NCI-H1105 treated with DMSO at 0.1 percent for 48 hours (cell line): ENCODE data around the gene NOL4L.
A peak's percentile ranks its signal among the peaks of the same experiment; 100 is the strongest.

Source experiments
- DNase-seq: peaks from one replicate; lab custom pipeline; 2025; lab: John Stamatoyannopoulos, UW

The NOL4L gene

GRCh38 chr20:32576560-32576959 lies 8.6 kb downstream of the NOL4L start:
- no peak for DNase-seq

- no peak for DNase-seq
These were observed 9.3 kb downstream of the NOL4L start for GRCh38 chr20:32575805-32576204.

- no peak for DNase-seq
These were observed 9.9 kb downstream of the NOL4L start for GRCh38 chr20:32575227-32575581.

DNA sequence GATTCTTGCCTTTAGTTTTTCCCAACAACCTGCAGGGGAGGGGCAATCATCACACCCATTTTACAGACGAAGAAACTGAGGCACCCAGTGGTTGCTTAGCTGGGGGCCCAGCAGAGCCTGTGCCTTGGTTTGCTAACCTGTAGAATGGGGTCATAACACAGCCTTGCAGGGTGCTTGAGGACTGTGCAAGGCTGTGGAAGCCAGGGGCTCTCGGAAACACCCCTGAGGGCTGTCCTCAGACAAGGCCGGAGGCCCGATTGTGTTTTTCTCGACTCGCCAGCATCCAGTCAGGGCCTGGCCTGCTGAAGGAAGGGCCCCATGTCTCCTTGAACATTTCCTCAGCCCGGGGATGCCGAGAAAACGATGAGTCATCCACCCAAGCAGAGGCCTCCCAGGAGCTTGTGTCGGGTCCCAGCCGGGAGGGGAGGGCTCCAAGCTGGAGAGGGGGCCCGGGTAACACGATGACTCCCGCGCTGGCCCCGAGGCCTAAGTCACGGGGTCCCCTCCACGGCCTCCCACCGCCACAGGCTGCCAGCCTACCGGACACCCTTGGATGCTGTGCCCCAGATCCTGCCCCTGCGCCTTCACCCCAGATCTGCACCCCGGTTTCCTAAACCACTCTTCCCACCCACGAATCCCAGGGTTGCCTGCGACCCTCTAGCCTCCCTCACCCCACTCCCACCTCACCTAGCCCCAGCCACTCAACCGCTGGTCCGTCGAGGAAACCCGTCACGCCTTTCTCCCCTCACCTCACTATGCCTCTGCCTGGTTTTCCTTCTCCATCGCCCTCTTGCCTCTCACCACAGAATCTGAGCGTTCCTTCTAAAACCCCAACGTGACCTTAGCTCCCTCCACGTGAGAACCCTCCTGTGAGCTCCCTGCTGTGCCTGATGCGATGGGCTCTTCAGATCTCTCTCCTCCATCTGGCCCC lies 10.6 kb downstream of the NOL4L start:
- DNase-seq, result no peak

DNA sequence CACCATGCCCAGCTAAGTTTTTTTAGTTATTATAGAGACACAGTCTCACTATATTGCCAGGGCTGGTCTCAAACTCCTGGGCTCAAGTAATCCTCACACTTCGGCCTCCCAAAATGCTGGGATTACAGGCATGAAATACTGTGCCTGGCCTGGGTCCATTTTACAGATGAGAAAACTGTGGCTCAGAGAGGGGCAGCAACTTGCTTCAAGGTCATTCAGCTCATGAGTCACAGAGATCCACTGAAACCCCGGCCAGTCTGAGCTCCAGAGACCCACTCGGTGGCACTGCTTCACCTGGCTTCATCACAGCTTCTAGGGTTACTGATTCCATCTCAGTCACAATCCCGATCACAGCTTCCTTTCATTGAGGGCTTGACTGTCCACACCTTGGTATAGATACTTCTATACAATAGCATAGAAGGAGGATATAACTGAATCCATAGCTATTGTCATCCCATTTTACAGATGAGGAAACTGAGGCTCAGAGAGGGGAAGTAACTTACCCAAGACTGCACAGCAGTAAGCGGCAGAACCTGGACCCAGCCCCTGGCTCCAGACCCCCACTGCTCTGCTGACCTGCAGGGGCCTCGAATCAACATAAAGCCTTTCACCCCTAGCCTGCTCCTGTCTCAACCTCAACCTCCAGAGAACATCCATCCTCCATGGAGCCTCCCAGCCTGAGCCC lies 11.8 kb downstream of the NOL4L start:
- DNase-seq, result no peak

GRCh38 chr20:32572271-32572968 lies 12.7 kb downstream of the NOL4L start:
- no peak for DNase-seq

- DNase-seq, result no peak
These were observed 13.6 kb downstream of the NOL4L start for GRCh38 chr20:32571566-32571965.

DNA sequence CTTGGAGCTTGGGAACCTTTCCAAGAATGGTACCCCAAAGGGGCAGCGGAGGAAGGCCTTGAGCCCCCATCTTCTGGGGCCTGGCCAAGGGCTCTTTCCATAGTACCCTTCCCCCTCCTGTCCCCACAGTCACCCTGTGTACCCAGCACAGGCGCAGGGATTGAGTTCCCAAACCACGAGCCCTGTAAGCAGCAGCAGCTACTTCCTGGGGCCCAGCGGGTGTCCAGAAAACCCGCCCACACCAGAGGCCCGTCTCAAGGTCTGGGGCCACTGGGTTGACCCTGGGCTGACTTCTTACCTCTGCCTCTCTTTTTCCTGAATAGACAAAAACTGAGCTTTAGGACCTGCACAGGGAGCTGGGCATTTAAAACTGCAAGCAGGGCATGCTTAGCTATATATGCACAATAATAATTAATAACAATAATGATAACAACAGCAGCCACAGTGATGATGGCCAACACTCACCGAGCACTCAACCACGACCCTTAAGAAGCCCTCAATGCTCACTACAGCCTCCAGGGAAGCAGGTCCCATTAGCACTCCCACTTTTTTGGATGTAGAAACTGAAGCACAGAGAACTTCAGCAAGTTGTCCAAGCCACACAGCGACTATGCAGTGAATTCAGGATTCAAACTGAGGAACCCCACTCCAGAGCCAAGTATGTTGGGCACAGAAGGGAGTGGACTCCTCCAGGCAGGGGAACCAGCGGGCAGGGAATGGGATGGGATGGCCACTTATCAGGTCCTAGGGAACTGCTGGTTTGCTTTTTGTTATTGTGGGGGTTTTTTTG lies 14.5 kb downstream of the NOL4L start:
- no peak for DNase-seq

GRCh38 chr20:32569380-32570305 lies 15.5 kb downstream of the NOL4L start:
- no peak for DNase-seq

- DNase-seq, result no peak
These were observed 16.1 kb downstream of the NOL4L start for GRCh38 chr20:32569018-32569379.

DNA sequence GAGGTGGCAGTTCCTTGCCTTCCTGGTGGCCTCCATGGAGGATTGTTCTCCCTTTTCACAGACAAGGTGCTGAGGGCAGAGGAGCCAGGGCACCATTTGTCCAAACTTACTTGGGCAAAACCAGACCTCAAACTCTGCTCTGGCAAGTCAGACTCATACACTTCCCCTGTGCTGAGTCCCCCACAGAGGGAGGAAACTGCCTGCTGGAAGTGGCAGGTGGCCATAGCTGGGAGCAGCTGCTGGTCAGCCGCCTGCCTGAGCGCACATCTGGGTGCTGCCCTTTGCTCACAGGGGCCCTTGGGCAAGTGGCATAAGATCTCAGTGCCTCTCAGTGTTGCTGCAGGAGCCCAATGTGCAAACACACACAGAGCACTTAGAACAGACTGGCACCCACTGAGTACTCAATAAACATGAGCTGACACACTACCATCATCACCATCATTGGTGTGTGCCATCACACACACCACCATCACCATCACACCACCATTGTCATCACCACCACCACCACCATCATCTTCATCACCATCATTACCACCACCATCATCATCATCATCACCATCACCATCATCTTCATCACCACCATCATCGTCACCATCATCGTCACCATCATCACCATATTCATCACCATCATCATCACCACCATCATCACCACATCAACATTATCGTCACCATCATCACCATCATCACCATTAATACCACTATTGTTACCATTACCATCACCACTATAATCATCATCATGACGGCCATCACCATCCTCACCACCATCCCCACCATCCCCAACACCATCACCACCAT lies 17.6 kb downstream of the NOL4L start:
- DNase-seq, result no peak

DNA sequence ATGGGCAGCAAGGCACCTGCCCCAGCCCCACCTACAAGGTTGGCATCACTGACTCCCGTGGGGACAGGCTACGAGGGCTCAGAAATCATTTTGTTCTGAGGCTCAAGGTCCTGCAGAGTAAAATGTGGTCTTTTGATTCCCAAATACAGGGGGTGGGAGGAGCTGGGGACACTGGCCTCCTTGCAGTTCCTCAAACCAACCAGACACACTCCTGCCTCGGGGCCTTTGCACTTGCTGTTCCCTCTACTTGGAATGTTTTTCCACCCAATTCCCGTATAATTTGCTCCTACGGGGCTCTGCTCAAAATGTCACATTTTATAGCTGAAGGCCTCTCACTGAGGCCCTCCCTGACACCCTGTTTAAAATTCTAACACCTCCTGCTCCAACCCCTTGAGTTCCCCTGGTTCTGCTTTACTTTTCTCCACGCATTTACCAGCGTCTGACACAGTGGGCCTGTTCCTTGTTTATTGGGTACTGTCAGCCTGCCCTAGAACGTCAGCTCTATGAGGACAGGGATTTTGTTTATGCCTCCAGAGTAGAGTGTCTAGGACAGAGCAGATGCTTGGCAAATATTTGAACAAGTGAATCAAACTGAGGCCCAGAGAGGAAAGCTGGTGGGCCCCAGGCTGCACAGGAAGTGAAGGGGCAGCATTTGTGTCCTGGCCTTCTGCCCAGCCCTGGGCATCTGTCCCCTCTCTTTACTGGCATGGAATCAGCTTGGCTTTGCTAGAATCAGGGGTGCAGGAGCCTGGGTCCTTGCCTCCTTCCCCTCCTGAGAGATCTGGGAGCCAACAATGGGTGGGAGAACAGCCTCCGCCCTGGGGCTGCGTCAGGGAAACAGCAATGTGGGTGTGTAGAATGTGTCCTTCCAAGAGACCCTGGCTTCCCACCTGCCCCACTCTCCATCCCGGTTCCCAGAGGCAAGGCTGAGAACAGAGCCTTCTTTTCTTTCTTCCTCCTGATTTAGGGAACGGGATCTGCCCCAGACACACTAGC lies 18.5 kb downstream of the NOL4L start:
- no peak for DNase-seq

DNA sequence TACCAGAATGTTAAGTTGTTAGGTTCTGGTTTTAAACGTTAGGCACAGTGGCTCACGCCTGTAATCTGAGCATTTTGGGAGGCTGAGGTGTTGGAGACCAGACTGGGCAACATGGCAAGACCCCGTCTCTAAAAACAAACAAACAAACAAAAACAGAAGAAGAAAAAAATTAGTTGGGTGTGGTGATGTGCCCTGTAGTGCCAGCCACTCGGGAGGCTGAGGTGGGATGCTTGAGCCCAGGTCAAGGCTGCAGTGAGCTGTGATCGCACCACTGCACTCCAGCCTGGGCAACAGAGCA lies 19.4 kb downstream of the NOL4L start:
- no peak for DNase-seq

GRCh38 chr20:32564921-32565734 lies 20.0 kb downstream of the NOL4L start:
- no peak for DNase-seq

DNA sequence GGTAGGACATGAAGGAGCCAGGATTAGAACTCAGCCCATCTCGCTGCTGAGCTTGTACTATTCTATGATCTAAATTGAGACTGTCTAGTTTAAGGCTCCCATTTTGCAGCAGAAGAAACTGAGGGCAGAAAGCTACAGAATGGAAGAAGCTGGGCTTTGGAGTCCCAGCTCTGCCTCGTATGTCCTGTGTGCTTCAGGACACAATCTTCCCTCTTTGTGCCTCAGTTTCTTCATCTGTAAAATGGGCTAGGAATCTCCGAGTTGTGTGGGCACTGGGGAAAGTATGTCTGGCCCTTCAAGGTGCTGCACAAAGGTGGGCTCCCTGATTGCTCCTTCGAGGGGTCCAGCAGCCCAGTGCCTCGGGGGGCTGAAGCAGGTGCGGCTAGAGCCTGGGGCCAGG lies 20.7 kb downstream of the NOL4L start:
- DNase-seq, result no peak

DNA sequence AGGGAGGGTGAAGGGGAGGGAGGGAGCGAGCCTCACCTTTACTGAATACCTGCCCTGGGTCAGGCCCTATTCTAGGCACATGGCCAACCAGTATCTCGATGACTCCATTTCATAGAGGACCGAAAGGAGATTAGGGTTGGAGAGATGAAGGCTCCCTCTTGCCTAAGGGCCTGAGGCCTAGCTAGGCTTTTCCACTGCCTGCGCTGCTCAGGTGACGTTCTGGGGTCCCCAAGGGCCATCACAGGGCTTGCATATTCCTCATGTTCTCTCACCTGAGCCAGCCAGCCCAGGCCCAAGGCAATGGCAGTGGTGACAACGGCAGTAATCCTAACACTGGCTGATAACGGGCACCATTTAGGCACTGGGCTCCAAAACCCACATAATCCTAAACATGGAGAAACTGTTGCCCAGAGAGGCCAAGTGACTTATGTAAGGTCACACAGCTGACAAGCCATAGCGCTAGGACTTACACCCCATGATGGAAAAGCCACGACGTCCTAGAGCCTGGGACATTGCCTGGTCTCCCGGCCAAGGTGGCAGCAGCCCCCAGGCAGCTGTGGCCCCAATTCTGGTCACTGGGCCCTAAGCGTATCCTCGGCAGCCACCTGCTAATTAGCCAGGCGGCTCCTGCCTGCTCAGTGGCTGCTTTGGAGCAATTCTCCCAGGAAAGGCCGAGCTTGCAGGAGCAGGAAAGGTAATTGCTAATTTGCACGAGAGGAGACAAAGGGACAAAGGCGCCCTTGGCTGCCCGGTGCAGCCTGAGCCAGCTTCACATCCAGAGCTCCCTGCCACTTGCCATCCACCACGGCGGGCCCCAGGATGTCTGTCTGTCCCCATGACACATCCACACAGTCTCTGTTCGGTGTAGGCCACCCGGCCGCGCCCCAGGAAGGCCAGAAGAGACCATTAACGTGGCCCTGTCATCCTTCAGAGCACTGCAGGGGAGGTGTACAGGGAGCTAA lies 21.5 kb downstream of the NOL4L start:
- peak; percentile 14 for DNase-seq

DNA sequence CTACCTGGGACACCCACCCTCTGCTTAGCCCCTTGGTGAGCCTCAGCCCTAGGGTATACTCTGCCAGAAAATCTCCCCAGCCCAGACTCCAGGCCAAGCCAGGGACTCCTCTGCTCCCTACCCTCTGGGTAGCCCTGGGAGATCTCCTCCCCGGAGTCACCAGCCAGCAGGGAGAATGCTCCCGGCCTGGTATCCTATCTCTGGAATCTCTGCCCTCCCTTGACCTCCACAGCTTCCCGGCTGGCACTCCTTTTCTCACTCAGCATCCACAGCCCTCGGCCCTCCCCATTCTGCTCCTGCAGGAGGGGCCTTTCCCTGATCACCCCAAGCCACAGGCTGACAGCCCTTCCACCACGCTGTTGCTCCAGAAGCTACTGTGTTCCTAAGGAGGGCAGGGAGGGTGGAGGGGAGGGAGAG lies 22.6 kb downstream of the NOL4L start:
- DNase-seq, result no peak
